Left ventricle myocardium inferior (tissue), 1 donor: ENCODE measurements around the gene MRC2. TPM values are rescaled to one million over a fixed set of nuclear protein-coding genes. Genes with fewer than 3 reads are reported as not detected.

Source experiments
- DNase-seq: peaks from one replicate; pipeline ENCODE4 v3.0.0-alpha.2; 2020
- H3K27ac ChIP-seq: fragments of 200-600 bp; replicated peaks from 2 replicates; pipeline ENCODE4 v1.8.0; 2021
- H3K27me3 ChIP-seq: fragments of 200-600 bp; 2 replicates; pipeline ENCODE4 v1.8.0; 2021; ENCODE audit warnings: low read depth
- H3K36me3 ChIP-seq: fragments of 200-600 bp; 2 replicates; pipeline ENCODE4 v1.8.0; 2021
- H3K4me1 ChIP-seq: fragments of 200-600 bp; 2 replicates; pipeline ENCODE4 v1.8.0; 2021
- H3K4me3 ChIP-seq: fragments of 200-600 bp; 2 replicates; pipeline ENCODE4 v1.8.0; 2021; ENCODE audit warnings: mild to moderate bottlenecking, moderate library complexity
- H3K9me3 ChIP-seq: fragments of 200-600 bp; replicated peaks from 2 replicates; pipeline ENCODE4 v1.8.0; 2021
- intact Hi-C: fragments of 100-400 bp; cut with micrococcal nuclease; formaldehyde crosslinking; loops from one replicate; pipeline ENCODE4 v1.11.0; 2022
- total RNA-seq: library from RNA; stranded (reverse); fragmentation: NEBNext Ultra II Directional; extraction: Animal tissue kit (Norgen Biotek cat#: 25700); gene quantifications from one replicate; pipeline ENCODE4 v1.2.1, GENCODE V29; 2021
- TF ChIP-seq, protein P1 (sequence below): fragments of 200-600 bp; IDR thresholded peaks from 2 replicates; pipeline ENCODE4 v1.8.0; 2021; ENCODE audit warnings: antibody characterized with exemption, mild to moderate bottlenecking, borderline replicate concordance
- donor health status: DM: no; HTN: yes; CAD: no; lungs with severe emphysema.

MRC2 gene
- total RNA-seq, 1 donor from 2014 or later: 22.8 TPM

DNA sequence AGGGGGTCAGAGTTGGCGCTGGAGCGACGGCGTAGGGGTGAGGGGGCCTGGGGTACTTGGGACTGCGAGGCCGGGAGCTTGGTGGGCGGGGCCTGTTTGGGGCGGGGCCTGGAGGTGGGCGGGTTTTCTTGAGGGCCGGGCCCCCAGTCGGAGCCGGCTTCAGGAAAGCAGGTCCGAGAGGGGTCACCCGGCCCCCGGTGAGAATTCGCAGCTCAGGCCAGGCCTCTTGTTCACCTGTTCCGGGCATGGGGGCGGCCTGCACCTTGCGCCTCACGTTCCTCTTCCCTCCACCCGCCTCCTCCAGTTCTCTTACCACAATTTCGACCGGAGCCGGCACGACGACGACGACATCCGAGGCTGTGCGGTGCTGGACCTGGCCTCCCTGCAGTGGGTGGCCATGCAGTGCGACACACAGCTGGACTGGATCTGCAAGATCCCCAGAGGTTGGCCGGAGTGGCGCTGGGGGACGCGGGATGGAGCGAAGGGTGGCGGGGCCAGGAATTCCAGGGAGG is 52.5 kb downstream of the MRC2 start:
- Histone ChIP-seq H3K4me1 (no peaks in the 10 kb centered on the region), H3K27me3 (no peaks in the 10 kb centered on the region), H3K4me3 (no peak overlapping the region), H3K36me3 (no peaks in the 10 kb centered on the region), H3K27ac (no peak overlapping the region), H3K9me3 (no peaks in the 10 kb centered on the region)
- no peak for DNase-seq
- intact Hi-C loops: no loop called here
- TF ChIP-seq, protein P1, sequence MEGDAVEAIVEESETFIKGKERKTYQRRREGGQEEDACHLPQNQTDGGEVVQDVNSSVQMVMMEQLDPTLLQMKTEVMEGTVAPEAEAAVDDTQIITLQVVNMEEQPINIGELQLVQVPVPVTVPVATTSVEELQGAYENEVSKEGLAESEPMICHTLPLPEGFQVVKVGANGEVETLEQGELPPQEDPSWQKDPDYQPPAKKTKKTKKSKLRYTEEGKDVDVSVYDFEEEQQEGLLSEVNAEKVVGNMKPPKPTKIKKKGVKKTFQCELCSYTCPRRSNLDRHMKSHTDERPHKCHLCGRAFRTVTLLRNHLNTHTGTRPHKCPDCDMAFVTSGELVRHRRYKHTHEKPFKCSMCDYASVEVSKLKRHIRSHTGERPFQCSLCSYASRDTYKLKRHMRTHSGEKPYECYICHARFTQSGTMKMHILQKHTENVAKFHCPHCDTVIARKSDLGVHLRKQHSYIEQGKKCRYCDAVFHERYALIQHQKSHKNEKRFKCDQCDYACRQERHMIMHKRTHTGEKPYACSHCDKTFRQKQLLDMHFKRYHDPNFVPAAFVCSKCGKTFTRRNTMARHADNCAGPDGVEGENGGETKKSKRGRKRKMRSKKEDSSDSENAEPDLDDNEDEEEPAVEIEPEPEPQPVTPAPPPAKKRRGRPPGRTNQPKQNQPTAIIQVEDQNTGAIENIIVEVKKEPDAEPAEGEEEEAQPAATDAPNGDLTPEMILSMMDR: no peak

DNA sequence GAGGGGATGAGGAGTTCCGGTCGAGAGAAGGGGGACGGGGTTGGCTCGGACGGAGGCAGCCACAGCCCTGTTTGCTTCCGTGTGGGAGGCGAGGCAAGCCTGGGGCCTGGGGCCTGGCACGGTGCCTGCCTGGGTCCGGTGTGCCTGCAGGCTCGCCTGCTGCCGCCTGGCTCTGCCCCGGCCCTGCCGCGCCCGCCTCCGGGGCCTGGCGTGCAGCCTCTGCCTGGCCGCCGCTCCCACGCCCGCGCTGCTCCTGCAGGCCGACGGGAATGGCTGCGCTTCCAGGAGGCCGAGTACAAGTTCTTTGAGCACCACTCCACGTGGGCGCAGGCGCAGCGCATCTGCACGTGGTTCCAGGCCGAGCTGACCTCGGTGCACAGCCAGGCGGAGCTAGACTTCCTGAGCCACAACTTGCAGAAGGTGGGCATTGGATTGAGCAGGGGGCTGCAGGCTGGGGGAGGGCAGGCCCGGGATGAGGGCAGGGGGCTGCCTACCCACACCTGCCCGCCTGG is 53.1 kb downstream of the MRC2 start:
- no peak for DNase-seq
- H3K9me3 ChIP-seq: no peaks in the 10 kb centered on the region
- H3K4me1 ChIP-seq: no peaks in the 10 kb centered on the region
- no peaks in the 10 kb centered on the region for H3K36me3 ChIP-seq
- H3K27me3 ChIP-seq: no peaks in the 10 kb centered on the region
- TF ChIP-seq, protein P1: no peak
- intact Hi-C loops: no loop called here
- H3K4me3 ChIP-seq: no peak overlapping the region
- H3K27ac ChIP-seq: no peak overlapping the region

- H3K4me1 ChIP-seq: no peaks in the 10 kb centered on the region
- intact Hi-C loops: no loop called here
- DNase-seq: no peak
- TF ChIP-seq, protein P1: no peak
- no peaks in the 10 kb centered on the region for H3K9me3 ChIP-seq
- no peaks in the 10 kb centered on the region for H3K27me3 ChIP-seq
- H3K36me3 ChIP-seq: no peaks in the 10 kb centered on the region
- no peak overlapping the region for H3K4me3 ChIP-seq
- no peak overlapping the region for H3K27ac ChIP-seq
Measured at GRCh38 chr17:62681061-62681938, 53.8 kb downstream of the MRC2 start.

- H3K4me1 ChIP-seq: no peaks in the 10 kb centered on the region
- intact Hi-C loops: no loop called here
- no peaks in the 10 kb centered on the region for H3K9me3 ChIP-seq
- H3K4me3 ChIP-seq: no peak overlapping the region
- no peak for DNase-seq
- TF ChIP-seq, protein P1: no peak
- H3K27ac ChIP-seq: no peak overlapping the region
- H3K36me3 ChIP-seq: no peaks in the 10 kb centered on the region
- no peaks in the 10 kb centered on the region for H3K27me3 ChIP-seq
Measured at GRCh38 chr17:62681939-62682381, 54.5 kb downstream of the MRC2 start.

DNA sequence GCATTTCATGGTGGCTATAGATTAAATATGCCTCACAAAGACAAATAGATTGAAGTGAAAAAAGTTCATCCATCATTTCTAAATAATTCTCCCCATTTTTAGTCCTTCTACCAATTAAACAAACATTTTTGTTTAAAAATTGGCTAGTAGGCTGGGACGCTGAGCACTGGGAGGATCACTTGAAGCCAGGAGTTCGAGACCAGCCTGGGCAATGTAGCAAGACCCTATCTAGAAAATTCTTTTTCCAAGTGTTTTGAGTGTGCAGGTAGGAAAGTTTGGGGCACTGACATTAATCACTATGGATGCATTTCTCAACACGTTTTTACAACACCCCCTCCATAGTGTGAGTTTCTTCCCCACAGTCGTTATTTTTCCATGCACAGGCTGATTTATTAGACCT is 56.7 kb downstream of the MRC2 start:
- no peak overlapping the region for H3K27ac ChIP-seq
- no peak for DNase-seq
- intact Hi-C loops: no loop called here
- TF ChIP-seq, protein P1: no peak
- no peak overlapping the region for H3K4me3 ChIP-seq
- no peaks in the 10 kb centered on the region for H3K36me3 ChIP-seq
- no peaks in the 10 kb centered on the region for H3K27me3 ChIP-seq
- no peaks in the 10 kb centered on the region for H3K4me1 ChIP-seq
- no peaks in the 10 kb centered on the region for H3K9me3 ChIP-seq
